H9 (cell line): ENCODE data around the gene SETD5. TPM values are rescaled to one million over a fixed set of nuclear protein-coding genes. Genes with fewer than 3 reads are reported as not detected.

ENCODE experiments used
- DNase-seq: peaks from one replicate; pipeline ENCODE4 v3.0.0-alpha.2; 2017
- H2AFZ ChIP-seq: one replicate; pipeline ENCODE4 v1.6.1; 2013; ENCODE audit warnings: mild to moderate bottlenecking, low read length, control low read depth, moderate library complexity
- H2AK5ac ChIP-seq: 2 replicates; pipeline ENCODE4 v1.6.1; 2013; ENCODE audit warnings: low read length, control low read depth, mixed read lengths; ENCODE audit not compliant: insufficient read length
- H2BK120ac ChIP-seq: one replicate; pipeline ENCODE4 v1.6.1; 2013; ENCODE audit warnings: low read depth, mild to moderate bottlenecking, low read length, control low read depth, inconsistent platforms; ENCODE audit not compliant: poor library complexity, severe bottlenecking
- H2BK12ac ChIP-seq: 2 replicates; pipeline ENCODE4 v1.6.1; 2013; ENCODE audit warnings: low read length, control low read depth, mixed read lengths, low read depth; ENCODE audit not compliant: insufficient read length
- H2BK15ac ChIP-seq: 2 replicates; pipeline ENCODE4 v1.6.1; 2013; ENCODE audit warnings: low read depth, low read length, control low read depth
- H2BK20ac ChIP-seq: one replicate; pipeline ENCODE4 v1.6.1; 2013; ENCODE audit warnings: low read depth, mild to moderate bottlenecking, low read length, control low read depth, inconsistent platforms; ENCODE audit not compliant: poor library complexity, severe bottlenecking
- H2BK5ac ChIP-seq: 2 replicates; pipeline ENCODE4 v1.6.1; 2013; ENCODE audit warnings: low read length, control low read depth, mixed read lengths; ENCODE audit not compliant: insufficient read length
- H3K14ac ChIP-seq: 2 replicates; pipeline ENCODE4 v1.6.1; 2013; ENCODE audit warnings: low read length, control low read depth; ENCODE audit not compliant: insufficient read depth
- H3K18ac ChIP-seq: 2 replicates; pipeline ENCODE4 v1.6.1; 2013; ENCODE audit warnings: low read depth, mild to moderate bottlenecking, mixed read lengths, low read length, control low read depth; ENCODE audit not compliant: insufficient read length
- H3K23ac ChIP-seq: 2 replicates; pipeline ENCODE4 v1.6.1; 2013; ENCODE audit warnings: low read length, control low read depth, mixed read lengths, low read depth; ENCODE audit not compliant: insufficient read length
- H3K23me2 ChIP-seq: 2 replicates; pipeline ENCODE4 v1.6.1; 2013; ENCODE audit warnings: low read depth, mild to moderate bottlenecking, mixed read lengths, low read length, control low read depth; ENCODE audit not compliant: insufficient read length, poor library complexity, severe bottlenecking
- H3K27ac ChIP-seq: 2 replicates; pipeline ENCODE4 v1.5.1; 2013; ENCODE audit warnings: low read length, control low read depth, mixed read lengths, low read depth; ENCODE audit not compliant: insufficient read length
- H3K27me3 ChIP-seq: 2 replicates; pipeline ENCODE4 v1.6.1; 2013; ENCODE audit warnings: low read length, control low read depth, inconsistent platforms; ENCODE audit not compliant: insufficient read depth
- H3K4ac ChIP-seq: 2 replicates; pipeline ENCODE4 v1.6.1; 2013; ENCODE audit warnings: low read depth, mild to moderate bottlenecking, control low read depth, inconsistent platforms, low read length, moderate library complexity
- H3K4me1 ChIP-seq: 2 replicates; pipeline ENCODE4 v1.6.1; 2013; ENCODE audit warnings: low read length, control low read depth, inconsistent platforms; ENCODE audit not compliant: insufficient read depth
- H3K4me2 ChIP-seq: 2 replicates; pipeline ENCODE4 v1.6.1; 2013; ENCODE audit warnings: low read length, control low read depth, mixed read lengths; ENCODE audit not compliant: insufficient read length, insufficient read depth
- H3K56ac ChIP-seq: 2 replicates; pipeline ENCODE4 v1.6.1; 2013; ENCODE audit warnings: low read depth, mild to moderate bottlenecking, mixed read lengths, low read length, control low read depth; ENCODE audit not compliant: insufficient read length
- H3K79me1 ChIP-seq: 2 replicates; pipeline ENCODE4 v1.6.1; 2013; ENCODE audit warnings: low read depth, mild to moderate bottlenecking, moderate library complexity, low read length, control low read depth, inconsistent platforms; ENCODE audit not compliant: insufficient read depth, poor library complexity, severe bottlenecking
- H3K79me2 ChIP-seq: 2 replicates; pipeline ENCODE4 v1.6.1; 2013; ENCODE audit warnings: low read length, control low read depth, inconsistent platforms; ENCODE audit not compliant: insufficient read depth
- H3K9ac ChIP-seq: 2 replicates; pipeline ENCODE4 v1.6.1; 2013; ENCODE audit warnings: low read length, control low read depth, mixed read lengths; ENCODE audit not compliant: insufficient read length; ENCODE audit errors: extremely low read depth
- H3K9me3 ChIP-seq: one replicate; pipeline ENCODE4 v1.6.1; 2013; ENCODE audit warnings: low read depth, low read length, inconsistent platforms; ENCODE audit not compliant: control insufficient read depth
- H3T11ph ChIP-seq: one replicate; pipeline ENCODE4 v1.6.1; 2013; ENCODE audit warnings: mild to moderate bottlenecking, low read length, control low read depth, inconsistent platforms
- H4K20me1 ChIP-seq: one replicate; pipeline ENCODE4 v1.6.1; 2013; ENCODE audit not compliant: control insufficient read depth, insufficient read length, insufficient read depth
- H4K5ac ChIP-seq: 2 replicates; pipeline ENCODE4 v1.6.1; 2013; ENCODE audit warnings: low read depth, mild to moderate bottlenecking, mixed read lengths, low read length, control low read depth; ENCODE audit not compliant: insufficient read length
- H4K8ac ChIP-seq: replicated peaks from 2 replicates; pipeline ENCODE4 v1.6.1; 2013; ENCODE audit warnings: low read length, control low read depth, mixed read lengths, low read depth; ENCODE audit not compliant: insufficient read length
- H4K91ac ChIP-seq: 2 replicates; pipeline ENCODE4 v1.6.1; 2013; ENCODE audit warnings: low read depth, mild to moderate bottlenecking, moderate library complexity, mixed read lengths, low read length, control low read depth; ENCODE audit not compliant: insufficient read length
- H3K27ac Mint-ChIP-seq, 3 experiments: 2 replicates in 2 of 3; 3 replicates in 1 of 3; pipeline ENCODE4 v1.8.0; 2020 to 2021; ENCODE audit warnings: mixed read lengths in 3 of 3, mild to moderate bottlenecking in 1 of 3, moderate library complexity in 1 of 3
- H3K27me3 Mint-ChIP-seq: 2 replicates; pipeline ENCODE4 v1.8.0; 2021; ENCODE audit warnings: low read depth, mild to moderate bottlenecking, moderate library complexity, mixed read lengths
- H3K36me3 Mint-ChIP-seq, 3 experiments: 2 replicates in 2 of 3; 3 replicates in 1 of 3; pipeline ENCODE4 v1.8.0; 2020 to 2021; ENCODE audit warnings: low read depth in 3 of 3, mixed read lengths in 3 of 3; ENCODE audit not compliant: insufficient read depth in 1 of 3
- H3K4me1 Mint-ChIP-seq, 2 experiments: 2 replicates each; pipeline ENCODE4 v1.8.0; 2020; ENCODE audit warnings: mixed read lengths in 2 of 2
- H3K4me3 Mint-ChIP-seq, 2 experiments: 2 replicates in 1 of 2; 3 replicates in 1 of 2; pipeline ENCODE4 v1.8.0; 2020 to 2021; ENCODE audit warnings: mild to moderate bottlenecking in 2 of 2, mixed read lengths in 2 of 2, moderate library complexity in 1 of 2
- H3K9me3 Mint-ChIP-seq, 2 experiments: 2 replicates in 1 of 2; 3 replicates in 1 of 2; pipeline ENCODE4 v1.8.0; 2020; ENCODE audit warnings: mild to moderate bottlenecking in 2 of 2, mixed read lengths in 2 of 2, moderate library complexity in 1 of 2
- CTCF ChIP-seq: fragments of 200-600 bp; sonication (generic); conservative IDR thresholded peaks from 3 replicates; pipeline ENCODE4 v1.8.0; 2021; ENCODE audit warnings: antibody characterized with exemption, mild to moderate bottlenecking
- WGBS: extraction: QIAGEN DNeasy Blood & Tissue Kit; methylation state at CpG from one replicate; pipeline ENCODE4 v1.1.7; 2013; ENCODE audit warnings: missing lambda C conversion rate, low lambda C conversion rate, mixed read lengths; ENCODE audit not compliant: insufficient read length; ENCODE audit errors: extremely low coverage; 5-methylcytosine and 5-hydroxymethylcytosine counted together
- total RNA-seq: library from RNA; stranded (reverse); gene quantifications from 2 replicates; pipeline ENCODE4 v1.2.1, GENCODE V29; 2021

SETD5 gene
- total RNA-seq, 1 experiment from 2014 or later: 207 TPM

GRCh38 chr3:9399337-9399703 lies 1.9 kb downstream of the SETD5 start:
- Mint-ChIP-seq H3K27me3 (no peaks in the 10 kb centered on the region), H3K9me3 (no peaks in the 10 kb centered on the region; a peak in 1 of 5 replicates), H3K4me1 (peaks cover 65 to 69% of the 10 kb centered on the region in 2 experiments), H3K36me3 (peaks cover 25 to 29% (median 25%) of the 10 kb centered on the region in 3 experiments), H3K27ac (peak overlapping the region; percentile 87 to 99 (median 98)), H3K4me3 (peak overlapping the region; percentile 99)
- no peak overlapping the region for H3K56ac ChIP-seq
- no peak overlapping the region for H4K8ac ChIP-seq
- H3K27me3 ChIP-seq: no peaks in the 10 kb centered on the region
- peak overlapping the region; percentile 97 for H3K9ac ChIP-seq
- no peak overlapping the region for H2BK5ac ChIP-seq
- no peaks in the 10 kb centered on the region for H3K79me1 ChIP-seq
- no peak for DNase-seq
- no peak overlapping the region for H4K91ac ChIP-seq
- H4K20me1 ChIP-seq: peaks cover 2% of the 10 kb centered on the region
- H3K4me2 ChIP-seq: peak overlapping the region; percentile 97
- no CpG with 5 or more reads among the region's 2 CpGs for WGBS
- no peak overlapping the region for H3K4ac ChIP-seq
- H3K4me1 ChIP-seq: peaks cover 4% of the 10 kb centered on the region
- no peak overlapping the region for H2AK5ac ChIP-seq
- no peak overlapping the region for H2BK15ac ChIP-seq
- no peak overlapping the region for H3K23ac ChIP-seq
- H3K79me2 ChIP-seq: peaks cover 67% of the 10 kb centered on the region
- no peak overlapping the region for H3K18ac ChIP-seq
- no peak overlapping the region for H3K14ac ChIP-seq
- H2BK20ac ChIP-seq: no peak overlapping the region
- TF ChIP-seq CTCF: no peak
- H3K9me3 ChIP-seq: no peaks in the 10 kb centered on the region
- no peak overlapping the region for H3T11ph ChIP-seq
- no peak overlapping the region for H2BK12ac ChIP-seq
- H3K27ac ChIP-seq: no peak overlapping the region
- H3K23me2 ChIP-seq: peaks cover 16% of the 10 kb centered on the region
- H2AFZ ChIP-seq: no peak overlapping the region
- H4K5ac ChIP-seq: no peak overlapping the region
- no peak overlapping the region for H2BK120ac ChIP-seq
